Stimulated activated naive B cell treated with anti-CD40 and anti-IgM and Interleukin-4, amounts not matched to agents 10 μg/mL and 1 μg/mL and 100 μg/mL, for 72 hours (primary cell): ENCODE data around the gene IL13RA1.
"Not testable (repeated sequence)": the region's sequence is repeated elsewhere in the genome, so short reads cannot be mapped to it uniquely, and the experiment has no call there.

ENCODE experiments used
- ATAC-seq, 2 donors: fragments of 150-1000 bp; cut with Tn5 transposase; replicated peaks; 2 replicates each; pipeline ENCODE4 v1.10.0; 2021; ENCODE audit warnings: moderate library complexity in 1 of 2
- DNase-seq: peaks from one replicate; pipeline ENCODE4 v3.0.0; 2021
- H3K27ac Mint-ChIP-seq: one replicate; pipeline ENCODE4 v1.8.0; 2022; ENCODE audit warnings: mild to moderate bottlenecking, mixed read lengths
- H3K27me3 Mint-ChIP-seq, 2 donors: one replicate each; pipeline ENCODE4 v1.8.0; 2022; ENCODE audit warnings: mixed read lengths in 2 of 2
- H3K36me3 Mint-ChIP-seq, 2 donors: one replicate each; pipeline ENCODE4 v1.8.0; 2022; ENCODE audit warnings: mixed read lengths in 2 of 2, mild to moderate bottlenecking in 1 of 2
- H3K4me1 Mint-ChIP-seq, 2 donors: one replicate each; pipeline ENCODE4 v1.8.0; 2022; ENCODE audit warnings: mixed read lengths in 2 of 2, mild to moderate bottlenecking in 1 of 2
- H3K4me3 Mint-ChIP-seq, 2 donors: one replicate each; pipeline ENCODE4 v1.8.0; 2022; ENCODE audit warnings: mild to moderate bottlenecking in 2 of 2, mixed read lengths in 2 of 2, moderate library complexity in 1 of 2
- H3K9me3 Mint-ChIP-seq, 2 donors: one replicate each; pipeline ENCODE4 v1.8.0; 2022; ENCODE audit warnings: mixed read lengths in 2 of 2, mild to moderate bottlenecking in 1 of 2

Gene IL13RA1

DNA sequence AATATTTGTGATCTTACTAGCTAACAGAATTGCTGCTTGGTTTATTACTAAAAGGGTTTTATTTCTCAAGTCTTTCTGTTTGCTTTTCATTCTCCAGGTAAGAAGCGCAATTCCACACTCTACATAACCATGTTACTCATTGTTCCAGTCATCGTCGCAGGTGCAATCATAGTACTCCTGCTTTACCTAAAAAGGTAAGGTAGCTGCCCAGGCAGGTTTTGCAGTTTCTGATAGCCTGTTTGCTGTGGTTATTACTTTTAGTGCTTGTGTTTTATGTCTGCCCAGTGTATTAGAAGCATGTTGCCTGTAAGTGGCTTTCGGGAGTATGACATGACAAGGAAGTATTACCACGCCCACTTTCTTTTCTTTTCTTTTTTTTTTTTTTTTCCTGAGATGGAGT is 46.4 kb downstream of the IL13RA1 start:
- Mint-ChIP-seq H3K4me1 (peaks cover 3 to 5% of the 10 kb centered on the region in 2 donors), H3K36me3 (peaks cover 24 to 32% of the 10 kb centered on the region in 2 donors), H3K9me3 (peaks cover 0 to 4% of the 10 kb centered on the region in 2 donors)

DNA sequence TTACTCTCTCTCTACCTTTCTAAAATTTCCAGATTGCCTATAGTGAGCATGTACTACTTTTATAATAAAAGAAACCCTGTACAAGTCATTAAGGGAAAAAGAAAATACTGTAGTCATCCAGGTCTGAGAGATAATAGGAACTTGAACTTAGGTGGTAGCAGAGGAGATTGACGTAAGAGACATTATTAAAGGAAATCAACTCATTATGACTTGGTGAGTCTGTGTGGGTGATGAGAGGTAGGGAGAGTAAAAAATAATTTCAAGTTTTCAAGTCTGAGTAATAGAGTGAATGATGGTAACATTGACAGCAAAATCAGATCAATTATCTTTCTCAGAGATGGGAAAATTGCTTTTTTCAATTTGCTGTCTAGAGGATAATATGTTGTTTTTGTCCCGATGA is 52.2 kb downstream of the IL13RA1 start:
- Mint-ChIP-seq H3K4me3 (no peak overlapping the region), H3K4me1 (peaks cover 3 to 5% of the 10 kb centered on the region in 2 donors), H3K27ac (no peak overlapping the region), H3K9me3 (no peaks in the 10 kb centered on the region), H3K36me3 (peaks cover 26 to 27% of the 10 kb centered on the region in 2 donors), H3K27me3 (no peaks in the 10 kb centered on the region)
- no peak for DNase-seq
- no peak for ATAC-seq

More for the DNA sequence above, 46.4 kb downstream of the IL13RA1 start:
- Mint-ChIP-seq H3K4me3 (no peak overlapping the region), H3K27ac (no peak overlapping the region), H3K27me3 (no peaks in the 10 kb centered on the region)
- DNase-seq = no peak
- no peak for ATAC-seq

DNA sequence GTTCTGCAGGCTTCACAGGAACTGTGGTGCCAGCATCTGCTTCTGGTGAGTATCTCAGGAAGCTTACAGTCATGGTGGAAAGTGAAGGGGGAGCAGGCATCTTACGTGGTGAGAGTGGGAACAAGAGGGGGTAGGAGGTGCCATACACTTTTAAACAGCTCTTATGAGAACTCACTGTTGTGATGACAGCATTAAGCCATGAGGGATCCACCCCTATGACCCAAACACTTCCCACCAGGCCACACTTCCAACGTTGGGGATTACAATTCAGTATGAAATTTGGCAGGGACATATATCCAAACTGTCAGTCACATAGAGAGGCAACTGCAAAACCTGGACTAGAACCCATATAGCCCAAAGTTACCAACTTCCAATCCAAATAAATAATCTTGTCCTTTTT is 53.1 kb downstream of the IL13RA1 start:
- Mint-ChIP-seq H3K9me3 (no peaks in the 10 kb centered on the region), H3K36me3 (peaks cover 20 to 27% of the 10 kb centered on the region in 2 donors), H3K27ac (no peak overlapping the region), H3K4me1 (peaks cover 0 to 4% of the 10 kb centered on the region in 2 donors), H3K27me3 (no peaks in the 10 kb centered on the region), H3K4me3 (no peak overlapping the region)
- no peak for ATAC-seq
- DNase-seq = no peak

DNA sequence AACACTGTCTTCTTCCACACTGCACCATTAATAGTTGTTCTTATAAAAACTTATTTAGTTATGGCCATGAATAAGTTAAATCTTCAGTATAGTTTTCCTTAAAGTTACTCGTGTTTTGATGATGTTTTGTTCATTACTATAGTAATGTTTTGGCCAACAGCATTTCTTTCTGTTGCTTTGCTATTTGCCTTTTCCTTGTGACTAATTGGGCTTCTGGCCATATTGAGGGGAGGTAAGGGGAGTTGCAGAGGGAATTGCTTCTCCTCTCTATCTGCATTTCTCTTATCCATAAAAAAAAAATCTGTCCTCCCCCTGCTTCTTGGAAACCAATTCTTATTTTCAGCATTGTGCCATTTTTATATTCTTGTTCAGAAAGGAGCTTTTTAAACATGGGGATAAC is 53.5 kb downstream of the IL13RA1 start:
- Mint-ChIP-seq H3K9me3 (no peaks in the 10 kb centered on the region), H3K36me3 (peaks cover 17 to 23% of the 10 kb centered on the region in 2 donors), H3K27ac (no peak overlapping the region), H3K4me3 (no peak overlapping the region), H3K27me3 (no peaks in the 10 kb centered on the region), H3K4me1 (no peaks in the 10 kb centered on the region)
- no peak for DNase-seq
- no peak for ATAC-seq

DNA sequence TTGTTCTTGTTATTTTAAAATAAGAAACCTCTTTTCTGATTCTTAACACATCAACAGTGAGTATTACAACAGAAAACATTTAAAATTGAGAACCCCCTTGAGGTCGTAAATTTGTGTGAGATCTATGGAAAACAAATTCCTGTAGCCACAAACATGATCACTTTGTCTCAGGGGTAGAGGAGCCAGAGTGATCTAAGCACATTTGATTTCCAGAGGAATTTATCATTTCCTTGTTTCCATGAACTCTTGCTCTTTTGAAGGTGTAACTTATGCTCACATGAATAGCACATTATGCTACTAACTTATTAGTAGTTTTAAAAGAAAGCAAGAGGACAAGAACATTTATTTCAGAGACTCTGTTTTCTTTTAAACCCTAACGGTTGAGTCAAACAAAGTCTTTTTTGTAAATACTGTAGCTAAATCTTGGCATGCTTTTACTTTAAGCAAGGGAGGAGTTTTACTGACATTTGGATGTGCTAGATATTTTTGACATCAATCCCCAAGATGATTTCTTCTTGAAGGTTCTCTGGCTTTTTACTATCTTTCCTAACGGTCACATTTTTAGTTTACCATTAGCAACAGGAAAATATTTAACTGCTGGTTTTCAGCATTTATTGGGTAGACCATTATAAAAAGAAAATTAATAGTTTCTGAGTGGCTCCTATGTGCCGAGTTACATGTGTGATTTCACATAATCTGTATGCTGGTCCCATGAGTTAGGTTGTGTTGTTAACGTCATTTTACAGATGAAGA is 68.3 kb downstream of the IL13RA1 start:
- no peak for ATAC-seq
- H3K4me3 Mint-ChIP-seq = no peak overlapping the region
- H3K9me3 Mint-ChIP-seq = no peaks in the 10 kb centered on the region
- peaks cover 2 to 6% of the 10 kb centered on the region in 2 donors for H3K36me3 Mint-ChIP-seq
- no peak for DNase-seq
- H3K4me1 Mint-ChIP-seq = no peaks in the 10 kb centered on the region
- H3K27me3 Mint-ChIP-seq = no peaks in the 10 kb centered on the region
- no peak overlapping the region for H3K27ac Mint-ChIP-seq

DNA sequence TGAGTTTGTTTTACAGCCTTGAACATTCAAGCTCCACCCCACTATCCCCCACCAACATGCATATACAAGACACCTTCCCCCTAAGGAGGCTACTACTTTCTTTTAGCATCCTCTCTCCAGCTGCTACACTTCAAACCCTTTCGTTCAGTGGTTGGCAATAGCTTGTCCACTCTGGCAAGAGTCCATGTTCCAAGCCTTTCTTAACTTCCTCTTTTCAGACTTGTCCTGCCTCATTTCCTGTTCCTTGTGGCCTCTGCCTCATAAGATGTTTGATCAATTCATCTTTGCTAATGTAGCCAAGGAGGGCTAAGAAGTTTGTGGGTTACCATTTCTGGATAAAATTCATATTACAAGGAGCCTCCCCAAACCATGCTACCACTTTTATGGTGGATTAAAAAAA is 75.5 kb downstream of the IL13RA1 start:
- Mint-ChIP-seq H3K9me3 (no peaks in the 10 kb centered on the region), H3K4me3 (no peak overlapping the region), H3K36me3 (peaks cover 4% of the 10 kb centered on the region in 2 donors), H3K27me3 (no peaks in the 10 kb centered on the region), H3K4me1 (peaks cover 3 to 18% of the 10 kb centered on the region in 2 donors), H3K27ac (no peak overlapping the region)
- no peak for DNase-seq
- no peak for ATAC-seq

DNA sequence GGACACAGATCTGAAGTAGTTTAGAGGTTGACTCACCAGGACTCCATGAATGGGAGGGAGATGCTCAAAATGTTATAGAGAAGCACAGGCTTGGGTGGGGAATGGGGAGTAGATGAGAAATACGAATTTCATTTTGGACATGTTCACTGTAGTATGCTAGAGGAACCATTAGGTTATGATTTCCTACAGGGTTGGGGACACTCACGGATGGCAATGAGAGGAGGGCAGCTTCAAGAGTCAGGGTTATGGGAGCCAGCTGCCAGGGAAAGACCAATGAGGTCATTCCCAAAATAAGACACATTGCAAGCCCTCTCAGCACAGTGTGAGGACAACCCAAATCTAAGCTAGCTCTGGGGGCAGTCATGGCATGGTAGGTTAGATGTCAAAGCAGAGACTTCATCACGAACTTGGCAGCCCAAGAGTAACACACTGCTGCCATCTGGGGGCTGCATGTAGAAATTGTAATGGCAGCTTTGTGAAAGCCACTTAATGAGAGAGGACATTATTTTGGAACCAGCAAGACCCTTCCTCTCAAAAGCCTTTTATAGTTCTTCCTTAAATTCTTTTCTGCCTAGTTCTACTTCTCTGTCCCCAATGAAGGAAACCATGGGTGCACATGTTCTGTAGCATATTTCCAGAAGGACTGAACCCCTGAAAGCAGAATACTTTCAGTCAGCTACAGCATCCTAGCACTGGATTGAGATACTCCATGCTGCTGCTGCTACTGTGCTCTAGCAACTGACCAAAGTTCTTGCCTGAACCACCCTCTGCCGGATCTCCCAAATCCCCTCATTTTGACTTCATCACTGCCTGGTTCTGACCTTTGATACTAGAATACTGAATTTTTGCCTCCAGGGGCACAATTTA is 80.0 kb downstream of the IL13RA1 start:
- no peak overlapping the region for H3K27ac Mint-ChIP-seq
- H3K27me3 Mint-ChIP-seq = peaks cover 0 to 2% of the 10 kb centered on the region in 2 donors
- no peaks in the 10 kb centered on the region for H3K9me3 Mint-ChIP-seq
- no peak overlapping the region for H3K4me3 Mint-ChIP-seq
- DNase-seq (peak; percentile 25), ATAC-seq (peak; percentile 75 to 90)
- peaks cover 3 to 18% of the 10 kb centered on the region in 2 donors for H3K4me1 Mint-ChIP-seq
- peaks cover 4% of the 10 kb centered on the region in 2 donors for H3K36me3 Mint-ChIP-seq

DNA sequence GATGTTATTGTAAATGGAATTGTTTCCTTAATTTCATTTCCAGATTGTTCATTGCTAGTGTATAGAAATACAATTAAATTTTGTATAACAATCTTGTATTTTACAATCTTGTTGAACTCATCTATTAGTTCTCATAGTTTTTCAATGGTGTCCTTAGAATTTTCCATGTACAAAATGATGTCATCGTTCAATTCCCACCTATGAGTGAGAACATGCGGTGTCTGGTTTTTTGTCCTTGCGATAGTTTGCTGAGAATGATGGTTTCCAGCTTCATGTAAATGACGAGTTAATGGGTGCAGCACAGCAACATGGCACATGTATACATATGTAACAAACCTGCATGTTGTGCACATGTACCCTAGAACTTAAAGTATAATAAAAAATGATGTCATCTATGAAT is 89.9 kb downstream of the IL13RA1 start:
- not testable (repeated sequence) for DNase-seq, ATAC-seq, H3K4me1 Mint-ChIP-seq, H3K9me3 Mint-ChIP-seq, H3K4me3 Mint-ChIP-seq, H3K27me3 Mint-ChIP-seq, H3K36me3 Mint-ChIP-seq, H3K27ac Mint-ChIP-seq

DNA sequence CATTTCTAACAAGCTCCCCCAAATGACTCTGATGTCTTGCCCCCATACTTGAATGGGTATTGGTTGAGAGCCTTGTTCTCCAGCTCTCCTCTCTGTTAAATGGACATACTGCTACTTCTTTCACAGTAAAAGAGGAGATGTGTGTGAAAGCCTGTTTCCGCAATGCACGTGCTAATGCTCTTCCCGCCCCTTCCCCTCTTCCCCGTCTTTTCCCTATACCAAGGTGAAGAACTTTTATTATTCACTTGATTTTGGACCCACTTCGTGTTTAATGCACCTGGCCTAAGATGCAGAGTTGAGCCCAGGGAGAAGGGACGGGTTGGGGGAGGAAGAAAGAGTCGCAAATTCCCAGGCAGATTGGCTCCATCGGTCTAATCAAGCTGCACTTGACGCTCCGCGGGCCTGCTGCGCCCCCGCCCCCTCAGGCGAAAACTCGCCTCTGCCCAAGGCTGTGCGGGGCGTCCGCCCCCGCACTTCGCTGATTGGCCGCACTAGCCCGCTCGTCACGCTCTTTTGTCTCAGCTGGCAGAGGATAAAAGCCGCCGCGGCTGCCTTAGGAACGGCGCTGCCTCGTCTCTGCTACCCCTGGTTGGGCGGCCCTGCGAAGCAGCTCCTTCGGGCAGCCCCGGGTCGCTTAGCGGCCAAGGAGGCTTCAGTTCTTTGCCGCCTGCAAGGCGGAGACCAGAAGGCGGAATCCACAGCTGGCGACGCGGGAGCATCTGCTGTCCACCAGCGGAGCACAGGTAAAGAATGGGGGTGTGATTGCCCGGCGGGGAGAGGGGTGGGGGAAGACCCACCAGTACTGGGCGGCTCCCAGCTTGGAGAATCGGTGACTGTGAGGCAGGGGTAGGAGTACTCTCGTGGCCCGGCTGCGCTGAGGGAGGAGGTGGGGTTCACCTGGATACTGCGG is 96.1 kb downstream of the IL13RA1 start, which contains the start of gene ZCCHC12:
TSS of gene ZCCHC12 (plus strand) at position 562 of the 910 bp plus-strand sequence. CDS start 1,421 bp downstream, outside the sequence.
- DNase-seq (peak; percentile 13), ATAC-seq (peak; percentile 85 to 91)
- Mint-ChIP-seq H3K27me3 (peaks cover 41 to 42% of the 10 kb centered on the region in 2 donors), H3K27ac (peak within 1 kb of the TSS; percentile 49), H3K4me1 (peaks cover 21 to 34% of the 10 kb centered on the region in 2 donors), H3K36me3 (no peaks in the 10 kb centered on the region), H3K9me3 (peaks cover 0 to 4% of the 10 kb centered on the region in 2 donors), H3K4me3 (peak within 1 kb of the TSS; percentile 85 to 88)

DNA sequence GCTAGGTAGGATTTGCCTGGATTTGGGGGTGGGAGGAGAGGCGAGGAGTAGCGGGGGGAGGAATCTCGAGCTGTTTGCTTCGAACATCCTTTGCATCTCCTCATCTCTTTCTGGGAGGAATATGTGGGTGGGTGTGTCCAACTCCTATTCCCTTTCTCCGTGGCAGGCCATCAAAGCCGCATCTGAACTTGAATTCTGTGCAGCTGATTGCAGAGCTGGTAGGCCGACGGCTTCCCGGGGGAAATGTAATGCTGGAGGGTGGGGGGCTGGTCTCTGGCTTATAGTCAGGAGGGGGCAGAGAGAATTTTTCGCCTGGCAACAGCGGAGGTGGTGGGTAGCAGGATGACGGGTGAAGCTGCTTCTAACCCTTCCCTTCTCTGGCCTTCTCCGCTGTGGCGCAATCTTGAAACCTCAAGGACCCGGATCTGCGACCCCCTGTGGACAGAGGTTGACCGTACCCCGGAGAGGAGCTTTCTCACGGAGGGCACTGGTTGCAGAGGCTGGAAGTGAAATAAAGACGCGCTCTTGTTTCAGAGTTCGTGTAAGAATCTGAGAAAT is 96.8 kb downstream of the IL13RA1 start:
- H3K27ac Mint-ChIP-seq = no peak overlapping the region
- H3K9me3 Mint-ChIP-seq = peaks cover 0 to 4% of the 10 kb centered on the region in 2 donors
- H3K4me1 Mint-ChIP-seq = peaks cover 21 to 34% of the 10 kb centered on the region in 2 donors
- ATAC-seq (no peak), DNase-seq (no peak)
- peaks cover 48 to 50% of the 10 kb centered on the region in 2 donors for H3K27me3 Mint-ChIP-seq
- no peaks in the 10 kb centered on the region for H3K36me3 Mint-ChIP-seq
- peak overlapping the region; percentile 85 to 88 for H3K4me3 Mint-ChIP-seq

DNA sequence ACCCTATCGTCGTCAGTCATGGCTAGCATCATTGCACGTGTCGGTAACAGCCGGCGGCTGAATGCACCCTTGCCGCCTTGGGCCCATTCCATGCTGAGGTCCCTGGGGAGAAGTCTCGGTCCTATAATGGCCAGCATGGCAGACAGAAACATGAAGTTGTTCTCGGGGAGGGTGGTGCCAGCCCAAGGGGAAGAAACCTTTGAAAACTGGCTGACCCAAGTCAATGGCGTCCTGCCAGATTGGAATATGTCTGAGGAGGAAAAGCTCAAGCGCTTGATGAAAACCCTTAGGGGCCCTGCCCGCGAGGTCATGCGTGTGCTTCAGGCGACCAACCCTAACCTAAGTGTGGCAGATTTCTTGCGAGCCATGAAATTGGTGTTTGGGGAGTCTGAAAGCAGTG is 97.8 kb downstream of the IL13RA1 start:
- Mint-ChIP-seq H3K27ac (no peak overlapping the region), H3K27me3 (peaks cover 48 to 55% of the 10 kb centered on the region in 2 donors), H3K4me3 (peak overlapping the region in 1 of 2 donors; percentile 25), H3K9me3 (peaks cover 0 to 4% of the 10 kb centered on the region in 2 donors), H3K36me3 (no peaks in the 10 kb centered on the region), H3K4me1 (peaks cover 21 to 34% of the 10 kb centered on the region in 2 donors)
- ATAC-seq = no peak
- DNase-seq = no peak

DNA sequence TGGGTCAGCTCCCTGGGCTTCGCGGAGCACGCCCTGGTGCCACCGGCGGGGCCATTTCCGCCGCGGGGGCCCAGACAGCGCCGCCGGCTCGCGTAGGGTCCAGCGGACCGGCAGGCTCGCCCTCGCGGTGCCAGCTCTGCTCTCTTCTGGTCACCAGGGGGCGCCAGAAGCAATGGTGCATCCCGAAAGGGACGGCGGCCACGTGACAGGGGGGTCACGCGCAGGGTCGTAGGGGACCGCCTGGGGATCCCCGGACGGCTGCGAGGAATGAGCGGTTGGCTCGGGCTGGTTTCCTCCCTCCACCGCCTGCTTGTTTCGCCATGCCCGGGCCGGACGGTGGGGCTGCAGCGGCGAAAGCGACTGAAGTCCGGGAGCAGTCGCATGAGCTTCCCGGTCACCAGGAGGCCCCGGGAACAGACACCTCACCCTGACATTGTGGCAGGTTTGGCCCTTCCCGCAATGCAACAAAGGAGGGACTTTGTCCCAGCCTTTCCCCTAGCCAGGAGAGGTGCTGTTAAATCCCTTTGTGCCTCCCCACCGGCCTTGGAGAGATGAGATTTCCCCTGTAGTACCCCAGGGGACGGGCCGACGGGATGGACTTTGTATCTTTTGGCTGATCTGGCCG is 112.0 kb downstream of the IL13RA1 start:
- peak overlapping the region; percentile 74 to 75 for H3K4me3 Mint-ChIP-seq

More for the DNA sequence above, 112.0 kb downstream of the IL13RA1 start:
- Mint-ChIP-seq H3K27me3 (peaks cover 10 to 15% of the 10 kb centered on the region in 2 donors), H3K4me1 (no peaks in the 10 kb centered on the region), H3K27ac (no peak overlapping the region), H3K36me3 (no peaks in the 10 kb centered on the region), H3K9me3 (no peaks in the 10 kb centered on the region)
- DNase-seq (peak; percentile 58), ATAC-seq (peak; percentile 86 to 92)
